Brain microvascular endothelial cell (primary cell): ENCODE results near the gene COP1.

Source experiments
- DNase-seq: peaks from one replicate; pipeline ENCODE4 v3.0.0-alpha.2; 2020
- H3K27ac ChIP-seq: fragments of 250-450 bp; sonication (Bioruptor Pico); 2 replicates; pipeline ENCODE4 v1.5.1; 2020; ENCODE audit warnings: mild to moderate bottlenecking, moderate library complexity
- H3K27me3 ChIP-seq: fragments of 250-450 bp; sonication (Bioruptor Pico); replicated peaks from 2 replicates; pipeline ENCODE4 v1.5.1; 2020; ENCODE audit warnings: mild to moderate bottlenecking
- H3K36me3 ChIP-seq: fragments of 250-450 bp; sonication (Bioruptor Pico); replicated peaks from 2 replicates; pipeline ENCODE4 v1.5.1; 2020; ENCODE audit warnings: mild to moderate bottlenecking
- H3K4me3 ChIP-seq: 2 replicates; pipeline ENCODE4 v1.5.1; 2011; ENCODE audit warnings: low read depth, mild to moderate bottlenecking, control low read depth, low read length, moderate library complexity
- CTCF ChIP-seq: IDR thresholded peaks from 2 replicates; pipeline ENCODE4 v1.5.1; 2011; ENCODE audit warnings: low read depth, mild to moderate bottlenecking, moderate library complexity, low read length, control low read depth, inconsistent platforms; ENCODE audit errors: missing control alignments
- in situ Hi-C: cut with HindIII; loops from 2 replicates; pipeline ENCODE4 v1.10.0; 2017; ENCODE audit warnings: low sequenced_read_pairs, low pct_ligation_motif_present

The COP1 gene

DNA sequence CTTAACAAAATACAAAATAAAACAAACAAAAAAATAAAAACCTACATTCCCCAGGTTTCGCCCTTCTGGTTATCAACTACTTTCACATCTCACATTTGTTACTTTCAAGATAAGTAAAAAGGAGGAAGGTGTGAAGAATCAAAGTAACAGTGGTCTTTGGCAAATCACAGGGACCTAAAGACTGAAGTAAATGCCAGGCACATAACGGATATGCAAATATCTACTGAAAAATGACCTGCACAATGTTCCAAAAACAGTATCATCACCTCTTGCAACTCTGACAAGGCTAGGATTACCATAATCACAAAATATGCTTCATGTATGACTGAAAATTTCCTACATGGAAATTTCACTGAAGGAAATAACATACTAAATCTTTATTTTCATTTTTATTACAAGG is 29.3 kb downstream of the COP1 start:
- in situ Hi-C loops: no loop called here

GRCh38 chr1:176174108-176174507 is 33.0 kb downstream of the COP1 start:
- no peak for TF ChIP-seq CTCF
- DNase-seq: no peak
- H3K27me3 ChIP-seq: no peaks in the 10 kb centered on the region
- peaks cover 4% of the 10 kb centered on the region for H3K36me3 ChIP-seq
- H3K27ac ChIP-seq: no peak overlapping the region
- in situ Hi-C loops: no loop called here
- H3K4me3 ChIP-seq: no peak overlapping the region

More for the DNA sequence above, 29.3 kb downstream of the COP1 start:
- Histone ChIP-seq H3K4me3 (no peak overlapping the region), H3K27me3 (no peaks in the 10 kb centered on the region), H3K27ac (no peak overlapping the region), H3K36me3 (peaks cover 2% of the 10 kb centered on the region)
- DNase-seq: no peak
- TF ChIP-seq CTCF: no peak

DNA sequence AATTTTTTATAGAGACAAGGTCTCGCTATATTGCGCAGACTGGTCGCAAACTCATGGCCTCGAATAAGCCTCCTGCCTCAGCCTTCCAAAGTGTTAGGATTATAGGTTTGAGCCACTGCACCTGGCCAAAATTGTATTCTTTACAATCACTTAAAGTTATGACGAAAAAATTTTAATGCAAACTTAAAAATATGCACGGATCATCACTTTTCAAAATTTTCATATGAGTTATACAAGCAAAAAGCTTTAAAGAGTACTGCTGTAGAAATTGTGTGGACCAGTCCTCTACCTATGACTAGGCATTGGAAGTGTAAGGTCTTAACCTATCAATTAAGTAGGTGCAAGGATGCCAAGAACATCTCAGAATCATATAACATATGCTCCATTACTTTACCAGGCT is 34.9 kb downstream of the COP1 start:
- in situ Hi-C loops: no loop called here
- Histone ChIP-seq H3K27me3 (no peaks in the 10 kb centered on the region), H3K36me3 (peaks cover 4% of the 10 kb centered on the region), H3K27ac (no peak overlapping the region), H3K4me3 (no peak overlapping the region)
- TF ChIP-seq CTCF: no peak
- DNase-seq: no peak

DNA sequence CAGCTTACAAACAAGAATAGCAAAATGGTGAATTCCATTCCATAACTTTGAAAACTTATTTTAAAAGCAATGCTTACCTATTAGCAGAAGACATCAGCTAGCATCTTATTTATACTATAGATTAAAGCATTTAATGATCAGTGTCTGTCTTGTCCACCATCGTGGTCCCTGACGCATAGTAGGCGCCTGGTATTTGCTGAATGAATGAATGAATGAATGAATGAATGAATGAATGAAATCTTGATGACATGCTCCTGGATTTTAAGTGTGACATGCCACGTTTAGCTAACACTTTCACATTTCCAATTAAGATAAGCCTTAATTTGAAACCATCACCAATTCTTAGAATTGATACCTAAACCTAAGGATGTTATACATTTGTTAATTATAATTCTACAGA is 39.9 kb downstream of the COP1 start:
- no peaks in the 10 kb centered on the region for H3K36me3 ChIP-seq
- no peaks in the 10 kb centered on the region for H3K27me3 ChIP-seq
- TF ChIP-seq CTCF: no peak
- H3K27ac ChIP-seq: no peak overlapping the region
- no peak overlapping the region for H3K4me3 ChIP-seq
- in situ Hi-C loops: no loop called here
- no peak for DNase-seq

DNA sequence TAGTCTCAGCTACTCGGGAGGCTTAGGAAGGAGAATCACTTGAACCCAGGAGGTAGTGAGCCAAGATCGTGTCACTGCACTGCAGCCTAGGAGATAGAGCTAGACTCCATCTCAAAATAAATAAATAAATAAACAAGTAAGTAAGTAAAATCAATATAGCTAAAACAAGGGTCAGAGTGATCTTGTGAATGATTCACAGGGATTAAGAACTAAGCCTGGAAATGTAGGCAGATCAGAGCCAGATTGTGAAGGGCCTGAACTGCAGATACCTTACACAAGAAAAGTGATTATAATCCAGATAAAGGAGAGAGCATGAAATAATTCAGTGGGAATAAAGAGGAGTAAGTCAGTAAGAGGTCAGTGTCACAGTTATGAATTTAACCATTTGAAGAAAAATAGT is 41.5 kb downstream of the COP1 start:
- DNase-seq: no peak
- Histone ChIP-seq H3K27ac (no peak overlapping the region), H3K4me3 (no peak overlapping the region), H3K27me3 (no peaks in the 10 kb centered on the region), H3K36me3 (no peaks in the 10 kb centered on the region)
- TF ChIP-seq CTCF: no peak
- in situ Hi-C loops: no loop called here

DNA sequence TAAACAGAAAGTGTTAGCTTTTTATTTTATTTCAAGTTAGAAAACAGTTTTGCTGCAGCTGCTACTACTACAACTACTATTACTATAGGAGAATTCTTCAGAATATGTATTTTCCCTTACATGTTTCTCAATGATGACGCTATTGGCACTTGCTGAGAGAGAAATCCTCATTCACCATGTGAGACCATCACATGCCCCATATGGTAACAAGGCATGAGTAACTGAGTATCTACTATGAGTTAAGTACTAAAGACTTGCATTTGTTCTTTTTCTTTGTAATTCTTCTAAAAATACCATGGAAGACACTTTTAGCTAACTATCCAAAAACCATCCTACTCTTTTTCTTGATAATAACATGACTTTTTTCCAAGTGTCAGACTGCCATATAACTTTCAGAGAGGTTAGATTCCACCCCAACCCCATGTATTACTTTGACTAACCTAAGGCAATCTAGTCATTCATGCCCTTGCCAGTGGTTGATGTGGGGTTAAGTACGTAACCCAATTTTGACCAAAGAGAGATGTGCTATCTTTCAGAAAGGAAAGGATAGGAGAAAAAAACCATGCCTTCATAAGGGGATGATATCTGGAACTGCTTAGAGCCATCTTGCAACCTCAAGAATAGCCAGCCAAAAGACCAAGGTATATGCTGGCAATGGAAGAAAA is 42.9 kb downstream of the COP1 start:
- Histone ChIP-seq H3K27me3 (no peaks in the 10 kb centered on the region), H3K36me3 (no peaks in the 10 kb centered on the region), H3K27ac (no peak overlapping the region), H3K4me3 (no peak overlapping the region)
- in situ Hi-C loops: no loop called here
- DNase-seq: no peak
- no peak for TF ChIP-seq CTCF
